OCI-LY1 (cell line): Measurements from ENCODE around the gene TSEN54.
A peak's percentile ranks its signal among the peaks of the same experiment; 100 is the strongest.

Experiments used
- H2AFZ ChIP-seq: fragments of 200-600 bp; sonication (generic), shearing (Covaris generic); 2 replicates; pipeline ENCODE4 v1.6.0; 2014; ENCODE audit warnings: antibody characterized with exemption, mild to moderate bottlenecking, low read length
- H3F3A ChIP-seq: fragments of 200-600 bp; sonication (generic), shearing (Covaris generic); 2 replicates; pipeline ENCODE4 v1.6.0; 2014; ENCODE audit warnings: mild to moderate bottlenecking, antibody characterized with exemption, low read length, moderate library complexity; ENCODE audit not compliant: insufficient read depth
- H3K27ac ChIP-seq: fragments of 200-600 bp; sonication (generic); 2 replicates; pipeline ENCODE4 v1.5.1; 2014; ENCODE audit warnings: low read length, mixed run types, mild to moderate bottlenecking, low read depth; ENCODE audit not compliant: poor library complexity, severe bottlenecking
- H3K27me3 ChIP-seq: fragments of 200-600 bp; sonication (generic); 2 replicates; pipeline ENCODE4 v1.6.0; 2014; ENCODE audit warnings: antibody characterized with exemption, mild to moderate bottlenecking, low read length, moderate library complexity; ENCODE audit not compliant: insufficient read depth
- H3K36me3 ChIP-seq: fragments of 200-600 bp; sonication (generic); 2 replicates; pipeline ENCODE4 v1.6.1; 2014; ENCODE audit warnings: mild to moderate bottlenecking, antibody characterized with exemption, low read length, moderate library complexity, mixed read lengths; ENCODE audit not compliant: insufficient read depth
- H3K4me1 ChIP-seq: fragments of 200-600 bp; sonication (generic); 2 replicates; pipeline ENCODE4 v1.5.1; 2014; ENCODE audit warnings: mild to moderate bottlenecking, low read length, moderate library complexity; ENCODE audit not compliant: insufficient read depth, severe bottlenecking
- H3K4me2 ChIP-seq: fragments of 200-600 bp; sonication (generic), shearing (Covaris generic); 2 replicates; pipeline ENCODE4 v1.6.1; 2014; ENCODE audit warnings: low read length
- H3K4me3 ChIP-seq: fragments of 200-600 bp; sonication (generic); 2 replicates; pipeline ENCODE4 v1.5.1; 2014; ENCODE audit warnings: low read length, low read depth, mild to moderate bottlenecking, mixed read lengths; ENCODE audit not compliant: poor library complexity, severe bottlenecking
- H3K79me2 ChIP-seq: fragments of 200-600 bp; shearing (Covaris generic); 2 replicates; pipeline ENCODE4 v1.6.1; 2016; ENCODE audit warnings: mixed run types, low read length, mixed read lengths; ENCODE audit not compliant: insufficient read depth
- H3K9ac ChIP-seq: fragments of 200-600 bp; sonication (generic), shearing (Covaris generic); 2 replicates; pipeline ENCODE4 v1.6.1; 2014; ENCODE audit warnings: mild to moderate bottlenecking, low read length, mixed read lengths
- H3K9me2 ChIP-seq: fragments of 200-600 bp; sonication (generic), shearing (Covaris generic); 2 replicates; pipeline ENCODE4 v1.6.1; 2014; ENCODE audit warnings: low read depth, mild to moderate bottlenecking, low read length, mixed read lengths
- H3K9me3 ChIP-seq: fragments of 200-600 bp; shearing (Covaris generic); 2 replicates; pipeline ENCODE4 v1.6.1; 2014; ENCODE audit warnings: low read length, mixed read lengths
- H4K20me1 ChIP-seq: fragments of 200-600 bp; sonication (generic), shearing (Covaris generic); 2 replicates; pipeline ENCODE4 v1.6.0; 2016; ENCODE audit warnings: mild to moderate bottlenecking, low read length; ENCODE audit not compliant: insufficient read depth
- CTCF ChIP-seq: fragments of 200-600 bp; sonication (generic), shearing (Covaris generic); IDR thresholded peaks from 2 replicates; pipeline ENCODE4 v1.5.1; 2017; ENCODE audit warnings: mild to moderate bottlenecking, antibody characterized with exemption, low read length, moderate library complexity, mixed read lengths
- EZH2 ChIP-seq: fragments of 200-600 bp; sonication (generic), shearing (Covaris generic); IDR thresholded peaks from 2 replicates; pipeline ENCODE4 v1.8.0; 2017; ENCODE audit warnings: borderline replicate concordance, mixed run types, mild to moderate bottlenecking, antibody characterized with exemption, low read length, moderate library complexity, mixed read lengths

Gene TSEN54

GRCh38 chr17:75516255-75516618 lies at the start of gene TSEN54:
TSS of gene TSEN54 (plus strand) at chr17:75516528. CDS start at chr17:75516561, 33 bp downstream.
- Histone ChIP-seq H3K79me2 (no peaks in the 10 kb centered on the region), H3F3A (no peaks in the 10 kb centered on the region), H3K27ac (no peak within 1 kb of the TSS), H3K9me3 (no peaks in the 10 kb centered on the region), H3K27me3 (no peaks in the 10 kb centered on the region), H2AFZ (no peak within 1 kb of the TSS), H3K9ac (peak within 1 kb of the TSS; percentile 73), H3K4me1 (peaks cover 24% of the 10 kb centered on the region), H3K36me3 (peaks cover 7% of the 10 kb centered on the region; the same call in 1 of the 2 replicates), H3K4me2 (peak within 1 kb of the TSS; percentile 88), H3K4me3 (peak within 1 kb of the TSS; percentile 85), H4K20me1 (no peaks in the 10 kb centered on the region), H3K9me2 (no peaks in the 10 kb centered on the region)
- TF ChIP-seq CTCF: no peak
- TF ChIP-seq EZH2: no peak

DNA sequence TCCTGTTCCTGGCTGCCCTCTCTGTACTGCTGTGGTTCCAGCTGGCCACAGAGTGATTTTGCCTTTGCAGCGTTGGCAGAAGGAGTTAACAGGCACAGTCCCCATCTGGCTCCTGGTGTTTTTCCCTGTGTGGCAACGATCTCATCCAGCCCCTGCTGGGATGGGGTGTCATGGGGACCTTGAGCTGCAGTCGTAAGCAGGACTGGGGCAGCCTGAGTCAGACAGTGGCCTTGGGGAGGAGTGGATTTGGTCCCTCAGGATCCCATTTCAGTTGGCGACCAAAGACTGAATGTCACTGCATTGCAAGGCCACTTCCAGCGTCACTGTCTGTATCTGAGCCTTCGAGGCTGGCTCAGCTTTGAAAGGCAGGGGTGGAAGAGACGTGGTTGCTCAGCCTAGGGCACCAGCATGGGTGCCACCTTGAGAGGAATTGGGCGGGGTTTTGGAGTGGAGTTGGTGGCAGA lies 48.0 kb upstream of the TSEN54 start:
- Histone ChIP-seq H3K27me3 (no peaks in the 10 kb centered on the region), H3K9me3 (no peaks in the 10 kb centered on the region), H4K20me1 (no peaks in the 10 kb centered on the region), H3F3A (no peaks in the 10 kb centered on the region), H3K36me3 (peaks cover 7% of the 10 kb centered on the region; the same call in 1 of the 2 replicates), H3K79me2 (no peaks in the 10 kb centered on the region), H3K9me2 (no peaks in the 10 kb centered on the region), H3K4me1 (peaks cover 9% of the 10 kb centered on the region), H3K4me3 (no peak overlapping the region), H2AFZ (no peak overlapping the region), H3K9ac (no peak overlapping the region), H3K27ac (no peak overlapping the region), H3K4me2 (no peak overlapping the region)
- no peak for TF ChIP-seq CTCF
- no peak for TF ChIP-seq EZH2

DNA sequence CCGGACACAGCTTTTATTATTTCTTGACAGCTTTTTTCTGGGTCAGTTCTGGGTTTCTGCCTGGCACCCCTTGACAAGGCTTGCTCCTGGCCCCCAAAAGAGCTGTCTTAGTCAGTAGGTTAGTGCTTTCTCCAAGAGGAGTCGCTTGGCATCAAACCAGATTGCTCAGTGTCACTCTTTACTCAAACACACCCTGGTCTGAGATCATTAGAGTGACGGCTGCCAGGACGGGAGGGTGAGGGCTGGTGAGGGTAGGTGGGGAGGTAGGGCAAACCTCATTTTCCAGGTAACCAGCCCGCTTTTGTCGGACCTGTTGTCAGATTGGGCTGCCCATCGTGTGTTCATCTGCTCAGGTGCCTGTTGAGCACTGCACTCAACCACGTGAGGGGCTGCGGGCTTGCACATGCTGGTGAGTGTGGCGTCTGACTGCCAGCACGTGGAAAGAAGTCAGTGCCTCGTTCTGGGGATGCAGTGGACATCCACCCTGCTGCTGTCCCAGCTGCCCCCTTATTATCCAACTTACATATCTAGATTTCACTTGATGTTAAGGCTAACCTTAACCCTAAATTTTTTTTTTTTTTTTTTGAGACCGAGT lies 47.5 kb upstream of the TSEN54 start:
- Histone ChIP-seq H3K9ac (no peak overlapping the region), H3K4me3 (no peak overlapping the region), H3F3A (no peaks in the 10 kb centered on the region), H3K79me2 (no peaks in the 10 kb centered on the region), H3K27ac (no peak overlapping the region), H3K36me3 (peaks cover 10% of the 10 kb centered on the region; the same call in 1 of the 2 replicates), H3K4me1 (peaks cover 9% of the 10 kb centered on the region), H3K9me3 (no peaks in the 10 kb centered on the region), H2AFZ (no peak overlapping the region), H3K9me2 (no peaks in the 10 kb centered on the region), H4K20me1 (no peaks in the 10 kb centered on the region), H3K4me2 (no peak overlapping the region), H3K27me3 (no peaks in the 10 kb centered on the region)
- no peak for TF ChIP-seq EZH2
- TF ChIP-seq CTCF: no peak
